GM18505 (cell line): Measurements from ENCODE around the gene GDF3.
"Not testable (repeated sequence)": the region's sequence is repeated elsewhere in the genome, so short reads cannot be mapped to it uniquely, and the experiment has no call there.

Experiments used
- ATAC-seq: cut with Tn5 transposase; IDR thresholded peaks from one replicate; pipeline ENCODE4 v1.9.1; 2021; ENCODE audit not compliant: unreplicated experiment
- POLR2A ChIP-seq: IDR thresholded peaks from 4 replicates; pipeline ENCODE4 v1.6.1; 2011; ENCODE audit warnings: borderline replicate concordance; ENCODE audit not compliant: insufficient read depth, insufficient read length; ENCODE audit errors: extremely low read depth

GDF3 gene

DNA sequence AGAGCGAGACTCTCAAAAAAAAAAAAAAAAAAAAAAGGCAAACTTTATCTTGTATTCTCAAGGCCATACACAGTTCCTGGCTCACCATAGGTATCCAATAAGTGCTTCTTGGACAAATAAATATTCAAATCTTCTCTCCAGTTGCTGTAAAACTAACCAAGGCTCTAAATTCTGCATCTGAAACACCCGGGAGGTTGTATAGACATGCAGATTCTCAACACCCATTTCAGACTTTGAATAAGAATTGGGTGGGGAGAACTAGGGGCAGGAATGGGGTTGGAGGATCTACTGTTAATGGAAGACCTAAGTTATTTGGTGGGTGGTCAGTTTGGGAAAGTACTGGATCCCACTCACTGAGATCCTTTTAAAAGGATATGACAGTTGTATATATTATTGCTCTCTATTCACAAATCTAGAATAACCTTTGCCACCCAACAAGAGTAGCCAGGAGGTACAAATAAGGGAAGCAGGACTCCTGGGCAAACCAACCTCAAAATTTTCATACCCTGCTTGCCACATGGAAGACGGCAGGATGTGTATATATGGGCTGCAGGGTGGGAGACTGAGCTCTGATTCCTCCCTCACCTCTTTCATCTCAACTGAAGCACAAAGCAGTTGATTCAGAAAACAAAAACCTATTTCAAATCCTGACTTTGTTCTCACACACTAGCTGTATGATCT is 879 bp downstream of the GDF3 start:
- no peak for ATAC-seq
- no peak for TF ChIP-seq POLR2A

DNA sequence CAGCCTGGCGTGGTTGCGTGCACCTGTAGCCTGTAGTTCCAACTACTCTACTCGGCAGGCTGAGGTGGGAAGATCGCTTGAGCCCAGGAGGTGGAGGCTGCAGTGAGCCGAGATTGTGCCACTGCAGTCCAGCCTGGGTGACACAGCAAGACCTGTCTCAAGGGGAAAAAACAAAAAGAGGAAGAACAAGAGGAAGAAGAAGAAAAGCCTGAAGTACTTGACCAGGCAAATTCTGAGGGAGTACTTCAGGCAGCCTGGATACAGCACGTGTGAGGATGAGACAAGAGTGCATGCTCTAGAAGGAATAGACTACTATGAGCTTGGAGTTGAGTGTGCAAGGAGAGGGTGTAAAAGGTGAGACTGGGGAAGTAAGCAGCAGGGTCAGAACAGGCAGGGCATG is 1.8 kb downstream of the GDF3 start:
- ATAC-seq, result no peak
- TF ChIP-seq POLR2A, result no peak

DNA sequence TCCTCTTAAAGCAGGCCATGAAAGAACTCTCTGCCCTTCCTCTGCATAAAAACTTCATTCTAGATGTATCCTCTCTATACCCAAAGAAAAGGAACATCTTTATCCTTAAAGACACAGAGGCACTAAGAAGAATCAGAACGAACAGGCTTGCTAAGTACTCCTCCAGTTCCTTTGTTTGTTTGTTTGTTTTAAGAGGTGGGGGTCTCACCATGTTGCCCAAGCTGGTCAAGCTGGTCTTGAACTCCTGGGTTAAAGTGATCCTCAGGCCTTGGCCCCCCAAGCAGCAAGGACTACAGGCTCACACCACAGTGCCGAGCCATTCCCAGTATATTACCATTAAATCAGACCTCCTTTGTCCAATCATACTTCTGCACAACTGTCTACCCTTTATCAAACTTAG is 14.0 kb downstream of the GDF3 start:
- no peak for ATAC-seq
- TF ChIP-seq POLR2A, result no peak

DNA sequence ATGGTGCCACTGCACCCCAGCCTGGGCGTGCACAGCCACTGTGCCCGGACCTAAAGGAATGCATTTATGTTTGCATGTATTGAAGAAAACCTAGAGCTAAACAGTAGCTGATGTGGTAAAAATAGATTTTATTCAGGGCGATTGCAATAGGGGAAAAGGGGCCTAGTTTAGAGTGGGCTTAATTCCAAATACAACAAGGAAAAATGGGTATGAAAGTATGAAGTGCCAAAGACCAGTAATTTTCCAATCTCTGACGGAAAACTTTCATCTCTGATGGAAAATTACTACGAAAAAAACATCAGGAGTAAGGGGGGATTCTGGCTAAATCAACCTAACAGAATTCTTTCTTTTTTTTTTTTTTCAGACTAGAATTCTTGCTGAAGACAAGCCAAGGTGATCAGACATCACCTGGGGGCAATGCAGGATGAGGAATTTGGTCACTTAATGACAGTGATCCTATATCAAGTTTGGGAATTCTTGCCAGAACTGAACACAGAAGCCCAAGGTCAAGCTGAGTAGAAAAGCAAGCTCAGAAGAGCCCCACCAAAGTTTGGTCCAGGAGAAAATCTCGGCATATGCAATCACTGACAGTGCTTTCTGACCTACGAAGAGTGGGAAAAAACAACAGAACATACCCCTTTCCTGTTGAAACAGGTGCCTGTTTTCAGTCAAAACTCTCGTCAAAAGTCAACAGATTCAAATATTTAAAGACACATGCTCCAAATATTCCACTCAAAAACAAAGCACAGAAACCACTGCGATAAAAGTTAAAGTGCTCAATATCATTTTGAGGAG is 16.1 kb downstream of the GDF3 start:
- no peak for TF ChIP-seq POLR2A
- ATAC-seq, result no peak

DNA sequence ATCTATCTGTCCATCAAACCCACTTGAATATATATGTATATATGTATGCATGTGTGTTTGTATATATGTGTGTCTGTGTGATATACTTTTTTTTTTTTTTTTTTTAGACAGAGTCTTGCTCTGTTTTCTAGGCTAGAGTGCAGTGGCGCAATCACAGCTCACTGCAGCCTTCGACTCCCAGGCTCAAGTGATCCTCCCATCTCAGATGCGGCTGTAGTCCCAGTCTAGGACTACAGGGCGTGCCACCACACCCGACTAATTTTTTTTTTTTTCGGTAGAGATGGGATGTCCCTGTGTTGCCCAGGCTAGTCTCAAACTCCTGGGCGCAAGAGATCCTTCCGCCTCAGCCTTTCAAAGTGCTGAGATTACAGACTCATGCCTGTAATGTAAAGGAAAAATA is 16.8 kb downstream of the GDF3 start:
- TF ChIP-seq POLR2A, result no peak
- no peak for ATAC-seq

DNA sequence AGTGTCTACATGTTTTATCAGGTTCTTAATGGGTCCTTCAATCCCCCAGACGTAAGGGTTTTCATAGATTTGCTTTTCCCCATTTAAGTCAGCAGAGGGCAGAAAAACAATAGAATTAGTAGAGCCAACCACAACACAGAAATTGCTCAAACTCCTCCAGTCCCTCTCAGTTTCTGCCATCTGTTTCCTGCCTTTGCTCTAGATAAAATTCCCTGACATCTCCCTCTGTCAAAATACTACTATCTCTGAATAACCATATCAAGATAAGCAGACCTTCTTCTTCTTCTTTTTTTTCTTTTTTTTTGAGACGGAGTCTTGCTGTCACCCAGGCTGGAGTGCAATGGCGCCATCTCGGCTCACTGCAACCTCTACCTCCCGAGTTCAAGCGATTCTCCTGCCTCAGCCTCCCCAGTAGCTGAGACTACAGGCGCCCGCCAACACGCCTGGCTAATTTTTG is 18.1 kb downstream of the GDF3 start:
- ATAC-seq, result not testable (repeated sequence)

DNA sequence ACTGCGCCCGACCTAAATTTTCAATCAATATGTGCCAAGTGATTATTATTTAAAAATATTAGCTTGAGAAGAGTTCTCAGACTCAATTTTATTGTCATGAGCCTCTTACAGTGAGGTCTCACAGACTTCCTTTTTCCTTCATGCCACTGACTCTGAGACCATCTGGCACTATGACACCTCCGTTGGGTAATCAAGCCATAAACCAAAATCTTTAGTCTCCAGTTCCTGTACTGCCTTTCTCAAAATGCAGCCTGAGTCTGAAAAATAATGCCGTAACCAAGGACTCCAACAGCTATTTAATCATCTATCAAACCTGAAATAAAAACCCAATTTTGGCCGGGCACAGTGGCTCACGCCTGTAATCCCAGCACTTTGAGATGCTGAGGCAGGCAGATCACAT is 20.1 kb downstream of the GDF3 start:
- not testable (repeated sequence) for ATAC-seq

DNA sequence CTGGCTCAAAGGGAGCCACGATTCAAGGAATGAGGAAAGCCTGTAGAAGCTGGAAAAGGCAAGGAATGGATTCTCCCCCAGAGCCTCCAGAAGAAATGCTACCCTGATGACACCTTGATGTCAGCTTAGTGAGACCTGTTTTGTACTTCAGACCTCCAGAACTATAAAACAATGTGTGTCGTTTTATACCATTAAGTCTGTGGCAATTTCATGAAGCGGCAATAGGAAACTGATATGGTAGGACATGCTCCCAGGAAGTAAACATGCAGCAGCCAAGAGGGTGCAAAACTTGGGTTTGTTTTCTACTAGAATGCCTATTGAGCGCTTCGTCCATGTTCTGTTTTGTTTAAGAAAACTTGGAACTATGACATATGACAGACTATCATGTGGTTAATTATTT is 27.4 kb downstream of the GDF3 start:
- ATAC-seq, result no peak
- TF ChIP-seq POLR2A, result no peak

DNA sequence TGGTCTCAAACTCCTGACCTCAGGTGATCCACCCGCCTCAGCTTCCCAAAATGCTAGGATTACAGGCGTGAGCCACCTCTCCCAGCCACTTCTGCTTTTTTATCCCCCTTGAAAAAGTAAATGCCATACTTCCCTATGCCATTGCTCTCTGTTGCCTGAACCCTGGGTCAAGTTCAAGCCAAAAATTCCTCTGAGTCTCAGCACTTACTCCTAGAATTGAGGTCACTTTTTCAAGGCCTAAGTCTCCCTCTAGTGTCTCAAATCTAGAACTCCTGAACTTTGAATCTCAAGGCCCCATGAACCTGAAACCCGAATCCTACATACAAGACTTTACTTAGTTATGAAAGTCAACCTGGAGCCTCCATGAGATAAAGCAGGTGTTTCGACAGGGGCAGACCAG is 28.4 kb downstream of the GDF3 start:
- no peak for TF ChIP-seq POLR2A
- no peak for ATAC-seq

DNA sequence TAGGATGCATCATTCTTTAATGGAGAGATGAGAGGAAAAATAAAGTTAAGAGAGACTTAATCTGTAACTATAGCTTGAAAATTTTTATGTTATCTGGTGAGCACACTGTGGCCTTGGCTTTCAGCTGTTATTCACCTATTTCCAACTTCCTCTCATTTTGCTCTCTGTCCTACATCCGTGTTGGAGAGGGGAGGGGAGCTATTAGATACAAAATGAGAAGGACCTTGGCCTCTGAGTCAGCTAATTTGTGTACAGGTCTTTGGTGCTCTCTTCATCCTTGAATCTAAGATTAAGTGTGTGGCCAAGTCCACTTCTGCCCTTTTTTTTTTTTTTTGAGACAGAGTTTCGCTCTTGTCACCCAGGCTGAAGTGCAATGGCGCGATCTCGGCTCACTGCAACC is 29.0 kb downstream of the GDF3 start:
- ATAC-seq, result no peak
- TF ChIP-seq POLR2A, result no peak

DNA sequence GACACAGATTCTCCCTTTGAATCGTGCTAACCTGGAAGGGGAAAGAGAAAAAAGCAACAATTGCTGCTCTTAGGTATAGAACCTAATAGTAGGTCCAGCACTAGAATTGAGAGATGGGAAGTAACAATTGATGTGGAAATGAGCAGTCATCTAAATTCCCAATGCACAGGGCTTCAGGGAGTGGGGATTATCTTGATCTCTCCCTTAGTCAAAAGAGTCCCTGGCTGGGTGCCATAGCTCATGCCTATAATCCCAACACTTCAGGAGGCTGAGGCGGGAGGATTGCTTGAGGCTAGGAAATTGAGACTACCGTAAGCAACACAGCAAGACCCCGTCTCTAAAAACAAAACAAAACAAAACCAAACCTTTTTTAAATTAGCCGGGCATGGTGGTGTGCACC is 33.8 kb downstream of the GDF3 start:
- no peak for TF ChIP-seq POLR2A
- no peak for ATAC-seq

DNA sequence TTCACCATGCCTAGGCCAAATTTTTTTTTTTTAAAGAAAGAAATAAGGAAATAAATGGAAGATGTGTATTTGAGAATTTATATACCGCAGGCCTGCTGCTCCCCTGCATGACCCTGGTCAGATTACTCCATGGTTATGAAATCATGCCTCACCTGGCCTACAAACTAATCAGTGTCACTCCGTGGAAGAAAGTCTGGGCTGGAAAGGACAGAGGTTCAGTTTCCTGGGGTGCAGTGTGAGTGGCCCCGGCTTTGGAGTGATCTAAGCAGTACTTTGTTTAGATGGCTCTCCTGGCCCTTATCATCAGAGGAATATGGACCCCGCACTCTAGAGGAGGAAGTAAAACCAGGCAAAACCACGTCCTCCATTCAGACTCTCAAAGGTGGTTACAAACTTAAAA is 39.5 kb downstream of the GDF3 start:
- TF ChIP-seq POLR2A, result no peak
- ATAC-seq, result no peak

DNA sequence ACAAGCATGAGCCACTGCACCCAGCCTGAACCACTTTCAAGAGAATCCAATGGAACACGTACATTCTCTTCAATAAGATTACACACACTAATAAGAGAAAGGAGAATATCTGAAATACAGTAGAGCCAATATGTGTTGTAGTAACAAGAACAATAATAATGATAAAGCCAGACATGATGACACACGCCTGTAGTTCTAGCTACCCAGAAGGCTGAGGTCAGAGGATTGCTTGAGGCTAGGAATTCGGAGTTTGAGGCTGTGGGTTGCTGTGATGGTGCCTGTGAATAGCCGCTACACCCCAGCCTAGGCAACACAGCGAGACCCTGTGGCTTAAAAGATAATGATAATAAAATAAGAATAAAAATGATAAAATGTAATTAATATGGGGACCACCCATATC is 45.5 kb downstream of the GDF3 start:
- no peak for TF ChIP-seq POLR2A
- ATAC-seq, result no peak

DNA sequence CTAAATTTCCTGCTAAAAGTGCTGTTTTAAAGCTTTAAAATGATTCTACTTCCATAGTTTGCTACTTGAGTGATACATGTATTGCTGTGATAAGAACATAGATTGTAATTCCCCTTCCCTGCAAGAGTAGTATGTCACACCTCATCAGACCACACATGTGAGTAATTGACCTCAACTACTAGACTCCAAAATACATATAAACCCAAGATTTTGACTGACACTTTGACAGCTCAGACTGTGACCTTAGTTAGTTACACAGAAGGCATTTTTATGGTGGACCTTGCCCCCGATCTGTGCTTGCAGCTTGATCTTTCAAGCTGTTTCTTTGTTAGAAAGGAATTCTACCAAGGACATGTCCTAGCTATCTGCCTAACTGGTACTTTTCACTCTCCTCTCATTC is 48.5 kb downstream of the GDF3 start:
- no peak for ATAC-seq
- TF ChIP-seq POLR2A, result no peak

DNA sequence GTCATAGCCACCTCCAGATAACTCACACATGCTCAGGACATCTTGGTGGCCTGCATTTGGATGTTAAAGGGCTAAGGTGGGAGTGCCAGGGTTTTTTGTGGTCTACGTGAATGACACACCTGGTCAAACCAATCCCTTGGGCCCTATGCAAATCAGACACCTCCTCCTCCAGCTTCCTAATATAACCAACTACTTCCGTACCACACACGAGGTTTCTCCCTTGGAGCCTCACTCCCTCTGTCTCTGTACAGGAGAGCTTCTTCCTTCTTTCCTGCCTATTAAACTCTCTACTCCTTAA is 49.4 kb downstream of the GDF3 start:
- no peak for ATAC-seq
- TF ChIP-seq POLR2A, result no peak
